GM21717 (cell line): ENCODE measurements around the gene UBASH3A.
"Not testable (repeated sequence)": the region's sequence is repeated elsewhere in the genome, so short reads cannot be mapped to it uniquely, and the experiment has no call there.

ENCODE experiments used
- ATAC-seq: cut with Tn5 transposase; IDR thresholded peaks from one replicate; pipeline ENCODE4 v1.9.1; 2021; ENCODE audit warnings: mild to moderate bottlenecking, moderate library complexity; ENCODE audit not compliant: unreplicated experiment

The UBASH3A gene

GRCh38 chr21:42463861-42464515, 60.3 kb downstream of the UBASH3A start:
- no peak for ATAC-seq

GRCh38 chr21:42465008-42465802, 61.5 kb downstream of the UBASH3A start:
- ATAC-seq: peak; percentile 31

- peak; percentile 33 for ATAC-seq
Observed at GRCh38 chr21:42465803-42466127, 62.1 kb downstream of the UBASH3A start.

GRCh38 chr21:42466700-42467099, 63.0 kb downstream of the UBASH3A start:
- no peak for ATAC-seq

DNA sequence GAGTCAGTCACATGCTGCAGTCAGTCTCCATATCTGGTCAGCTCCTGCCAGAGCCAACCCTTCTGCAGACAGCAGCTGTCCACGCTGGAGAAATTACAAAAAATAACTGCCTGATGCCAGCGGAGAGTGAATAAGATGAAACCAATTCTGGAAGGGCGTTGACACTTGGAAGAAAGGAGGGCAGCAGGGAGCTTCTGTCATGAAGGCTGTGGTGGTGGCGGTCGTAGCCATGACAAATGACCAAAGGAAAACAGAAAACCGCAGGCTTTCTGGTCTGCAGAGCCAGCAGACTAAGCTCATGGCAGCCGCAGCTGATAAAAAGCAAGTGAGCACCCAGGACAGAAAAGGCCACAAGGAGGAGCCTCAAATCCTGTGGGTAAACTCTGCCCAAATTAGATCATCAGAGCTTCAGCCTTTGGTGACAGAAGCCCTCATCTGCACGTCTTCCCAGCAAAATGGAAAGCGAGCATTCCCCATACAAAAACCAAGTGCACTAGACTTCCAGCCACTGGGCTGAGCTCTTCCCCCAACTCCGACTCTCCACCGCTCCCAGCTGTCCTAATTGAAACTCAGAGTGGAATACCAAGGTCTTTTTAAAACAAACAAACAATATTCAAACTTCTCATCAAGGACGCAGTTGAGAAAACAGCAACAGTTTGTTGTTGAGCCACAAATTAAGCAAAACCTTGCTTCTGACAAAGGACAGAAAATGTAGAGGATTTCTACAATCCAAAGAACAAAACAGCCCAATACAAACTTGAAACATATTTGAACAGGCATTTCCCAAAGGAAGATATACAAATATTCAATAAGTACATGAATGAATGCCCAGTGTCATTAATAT, 63.7 kb downstream of the UBASH3A start:
- ATAC-seq: no peak

- ATAC-seq: no peak
Observed at GRCh38 chr21:42468491-42469131, 64.9 kb downstream of the UBASH3A start.

- ATAC-seq: no peak
Observed at GRCh38 chr21:42469272-42469671, 65.6 kb downstream of the UBASH3A start.

DNA sequence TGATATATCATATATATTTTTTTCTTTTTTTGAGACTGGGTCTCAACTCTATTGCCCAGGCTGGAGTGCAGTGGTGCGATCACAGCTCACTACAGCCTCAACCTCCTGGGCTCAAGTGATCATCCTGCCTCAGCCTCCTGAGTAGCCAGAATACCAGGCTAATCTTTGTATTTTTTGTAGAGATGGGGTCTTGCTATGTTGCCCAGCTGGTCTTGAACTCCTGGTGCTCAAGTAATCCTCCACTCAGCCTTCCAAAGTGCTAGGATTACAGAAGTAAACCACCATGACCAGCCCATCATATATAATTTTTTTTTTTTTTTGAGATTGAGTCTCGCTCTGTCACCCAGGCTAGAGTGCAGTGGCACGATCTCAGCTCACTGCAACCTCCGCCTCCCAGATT, 66.0 kb downstream of the UBASH3A start:
- ATAC-seq: not testable (repeated sequence)

- no peak for ATAC-seq
Observed at GRCh38 chr21:42471206-42471605, 67.5 kb downstream of the UBASH3A start.

- no peak for ATAC-seq
Observed at GRCh38 chr21:42471716-42472330, 68.1 kb downstream of the UBASH3A start.

- no peak for ATAC-seq
Observed at GRCh38 chr21:42472521-42472920, 68.8 kb downstream of the UBASH3A start.

GRCh38 chr21:42473498-42474042, 69.9 kb downstream of the UBASH3A start:
- no peak for ATAC-seq

DNA sequence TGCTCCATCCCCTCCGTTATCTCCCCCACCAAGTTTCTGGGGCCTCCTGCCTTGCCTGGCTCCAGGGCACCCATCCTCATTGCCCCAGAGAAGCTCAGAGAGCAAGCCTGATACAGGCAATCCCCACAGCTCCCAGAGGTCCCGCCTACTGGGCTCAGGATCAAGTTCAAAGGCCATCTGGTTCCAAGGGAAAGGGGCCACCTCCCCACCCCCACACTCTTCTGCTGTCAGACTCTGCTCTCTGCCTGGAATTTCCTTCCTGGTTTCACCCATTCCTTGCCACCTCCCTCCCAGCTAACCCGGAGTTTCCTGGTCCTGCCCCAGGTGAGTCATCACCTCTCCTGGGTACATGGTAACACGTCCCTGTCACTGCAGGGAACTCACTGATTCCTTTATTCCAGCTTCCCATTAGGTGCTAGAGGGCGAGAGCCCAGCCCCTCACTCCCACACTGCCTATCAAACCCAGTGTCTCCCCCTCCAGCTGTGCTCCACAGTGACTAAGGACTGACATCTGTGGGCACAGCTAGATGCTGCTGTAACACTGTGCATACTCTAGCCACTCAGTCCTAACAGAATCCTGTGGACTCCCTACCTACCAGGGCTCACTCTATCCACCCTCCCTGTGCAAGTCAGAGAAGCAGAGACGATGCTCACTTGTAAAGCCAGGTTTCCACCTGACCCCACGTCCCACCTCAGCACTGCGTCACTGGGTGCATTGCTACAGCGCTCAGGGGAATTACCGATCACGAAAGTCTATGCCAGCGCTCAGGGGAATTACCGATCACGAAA, 70.5 kb downstream of the UBASH3A start:
- peak; percentile 41 for ATAC-seq

- ATAC-seq: no peak
Observed at GRCh38 chr21:42475036-42475435, 71.3 kb downstream of the UBASH3A start.

DNA sequence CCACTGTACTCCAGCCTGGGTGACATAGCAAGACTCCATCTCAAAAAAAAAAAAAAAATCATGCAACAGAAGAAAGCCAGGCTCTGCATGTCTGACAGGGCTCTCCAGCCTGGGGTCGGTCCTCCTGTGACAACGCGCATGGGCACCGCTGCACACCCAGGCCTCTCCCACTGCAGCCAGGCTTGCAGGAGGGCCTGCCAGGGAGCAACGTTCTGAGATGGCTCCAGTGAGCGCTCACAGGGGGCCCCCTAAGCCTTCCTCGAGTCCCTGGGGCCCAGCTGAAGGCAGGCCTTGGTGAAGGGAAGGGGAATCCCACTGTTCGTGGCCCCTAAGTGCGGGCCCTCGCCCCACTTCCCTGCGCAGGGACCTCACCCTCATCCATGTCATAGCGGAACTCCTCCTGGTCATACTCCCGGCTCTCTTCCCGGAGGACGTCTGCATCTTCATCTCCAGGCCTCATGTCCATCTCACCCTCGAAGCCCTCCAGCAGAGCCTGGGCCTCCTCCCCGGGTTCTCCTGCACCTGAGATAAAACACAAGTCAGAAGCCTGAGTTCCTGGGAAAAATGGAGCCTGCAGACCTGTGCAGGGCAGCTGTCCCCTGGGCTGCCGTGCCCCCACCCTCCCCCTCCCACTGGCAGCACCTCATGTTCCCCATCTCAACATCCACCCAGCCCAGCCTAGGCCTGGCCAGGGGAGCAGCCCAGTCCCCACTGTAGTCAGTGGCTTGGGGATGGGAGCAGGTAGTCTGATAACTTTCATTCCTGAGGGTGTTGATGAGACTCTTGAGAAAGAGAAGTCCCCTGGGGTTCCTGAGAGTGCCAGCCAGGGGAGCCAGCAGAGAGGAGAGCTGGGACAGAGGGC, 72.1 kb downstream of the UBASH3A start:
- no peak for ATAC-seq

DNA sequence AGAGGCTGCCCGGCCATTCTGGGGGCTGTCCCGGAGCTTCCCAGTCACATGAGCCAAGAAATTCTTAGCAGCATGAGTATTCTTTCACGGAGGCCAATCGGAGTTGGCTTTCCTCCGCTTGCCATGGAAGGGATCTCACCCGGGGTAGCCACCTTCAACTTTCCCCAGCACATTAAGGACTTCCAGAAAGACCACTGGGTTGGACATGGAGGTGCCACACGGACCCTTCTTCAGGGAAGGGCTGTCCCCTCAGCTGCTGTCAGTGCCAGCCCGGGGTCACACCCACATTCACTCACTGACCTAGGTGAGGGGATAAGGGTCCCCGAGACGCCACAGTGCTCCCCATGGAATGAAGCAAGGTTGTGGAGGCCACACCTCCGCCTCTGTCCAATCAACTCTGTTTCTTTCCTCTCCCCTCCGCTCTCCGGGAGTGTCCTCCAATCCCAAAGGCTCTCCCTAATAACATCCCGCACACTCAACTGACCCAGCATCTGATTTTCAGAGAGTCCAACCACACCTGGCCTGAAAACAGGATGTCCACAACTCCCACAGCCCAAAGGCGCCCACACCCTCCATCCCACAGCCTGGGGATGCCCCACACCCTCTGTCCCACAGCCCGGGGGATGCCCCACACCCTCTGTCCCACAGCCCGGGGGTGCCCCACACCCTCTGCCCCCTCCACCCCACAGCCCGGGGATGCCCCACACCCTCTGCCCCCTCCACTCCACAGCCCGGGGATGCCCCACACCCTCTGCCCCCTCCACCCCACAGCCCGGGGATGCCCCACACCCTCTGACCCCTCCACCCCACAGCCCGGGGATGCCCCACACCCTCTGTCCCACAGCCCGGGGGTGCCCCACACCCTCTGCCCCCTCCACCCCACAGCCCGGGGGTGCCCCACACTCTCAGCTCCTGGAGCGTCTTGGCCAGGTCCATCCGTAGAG, 73.0 kb downstream of the UBASH3A start:
- no peak for ATAC-seq

DNA sequence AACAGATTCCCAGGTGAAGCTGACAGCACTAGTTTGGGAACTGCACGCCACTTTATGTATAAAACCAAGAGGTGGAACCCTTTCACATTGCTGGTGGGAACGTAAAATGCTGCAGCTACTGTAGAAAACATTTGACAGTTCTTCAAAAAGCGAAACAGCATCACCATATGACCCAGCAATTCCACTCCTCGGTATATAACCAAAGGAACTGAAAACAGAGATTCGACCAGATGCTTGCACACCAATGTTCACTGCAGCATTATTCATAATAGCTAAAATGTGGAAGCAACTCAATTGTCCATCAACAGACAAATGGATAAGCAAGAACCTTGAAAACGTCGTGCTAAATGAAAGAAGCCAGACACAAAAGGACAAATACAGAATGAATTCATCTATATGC, 74.8 kb downstream of the UBASH3A start:
- no peak for ATAC-seq

- no peak for ATAC-seq
Observed at GRCh38 chr21:42479582-42479981, 75.9 kb downstream of the UBASH3A start.
